G401.6 (cell line): ENCODE measurements around the gene MBOAT2.
A peak's percentile ranks its signal among the peaks of the same experiment; 100 is the strongest.
"Not testable (repeated sequence)": the region's sequence is repeated elsewhere in the genome, so short reads cannot be mapped to it uniquely, and the experiment has no call there.

ENCODE experiments used
- FAIRE-seq: peaks from 2 replicates; lab custom pipeline; 2012; peaks lifted over from hg19 to GRCh38; lab: Jason Lieb, UNC

The MBOAT2 gene

GRCh38 chr2:8993196-8993901 is 10.1 kb downstream of the MBOAT2 start:
- FAIRE-seq: no peak

- FAIRE-seq: no peak
Measured at GRCh38 chr2:8992643-8993042, 10.8 kb downstream of the MBOAT2 start.

- FAIRE-seq: no peak
Measured at GRCh38 chr2:8989536-8990079, 13.9 kb downstream of the MBOAT2 start.

- no peak for FAIRE-seq
Measured at GRCh38 chr2:8987410-8987809, 16.1 kb downstream of the MBOAT2 start.

GRCh38 chr2:8986327-8986976 is 17.0 kb downstream of the MBOAT2 start:
- no peak for FAIRE-seq

- no peak for FAIRE-seq
Measured at GRCh38 chr2:8985561-8986326, 17.7 kb downstream of the MBOAT2 start.

- no peak for FAIRE-seq
Measured at GRCh38 chr2:8984855-8985254, 18.6 kb downstream of the MBOAT2 start.

GRCh38 chr2:8984157-8984556 is 19.3 kb downstream of the MBOAT2 start:
- no peak for FAIRE-seq

- FAIRE-seq: peak; percentile 81
Measured at GRCh38 chr2:8983571-8983970, 19.9 kb downstream of the MBOAT2 start.

- no peak for FAIRE-seq
Measured at GRCh38 chr2:8981876-8982275, 21.6 kb downstream of the MBOAT2 start.

GRCh38 chr2:8980096-8980495 is 23.4 kb downstream of the MBOAT2 start:
- no peak for FAIRE-seq

- no peak for FAIRE-seq
Measured at GRCh38 chr2:8977758-8978157, 25.7 kb downstream of the MBOAT2 start.

- no peak for FAIRE-seq
Measured at GRCh38 chr2:8976442-8977259, 26.8 kb downstream of the MBOAT2 start.

GRCh38 chr2:8974016-8974415 is 29.5 kb downstream of the MBOAT2 start:
- FAIRE-seq: no peak

GRCh38 chr2:8973017-8973416 is 30.5 kb downstream of the MBOAT2 start:
- not testable (repeated sequence) for FAIRE-seq

- FAIRE-seq: not testable (repeated sequence)
Measured at GRCh38 chr2:8972535-8972934, 30.9 kb downstream of the MBOAT2 start.

GRCh38 chr2:8969348-8969747 is 34.1 kb downstream of the MBOAT2 start:
- not testable (repeated sequence) for FAIRE-seq

- no peak for FAIRE-seq
Measured at GRCh38 chr2:8966123-8966908, 37.2 kb downstream of the MBOAT2 start.

- no peak for FAIRE-seq
Measured at GRCh38 chr2:8965216-8965969, 38.1 kb downstream of the MBOAT2 start.

- no peak for FAIRE-seq
Measured at GRCh38 chr2:8962890-8963289, 40.6 kb downstream of the MBOAT2 start.

GRCh38 chr2:8957628-8958027 is 45.9 kb downstream of the MBOAT2 start:
- FAIRE-seq: no peak
